ENCODE results near the gene MDH1B.

The MDH1B gene

GRCh38 chr2:206688990-206689389 is 76.1 kb downstream of the MDH1B start:
- H3K9ac ChIP-seq (ENCODE audit: low read length), result no peak overlapping the region
- no peak for TF ChIP-seq CTCF (IDR thresholded peaks at IDR 0.05; ENCODE audit: insufficient read depth, low read length, poor library complexity, severe bottlenecking)
- no peak overlapping the region for H3K4me2 ChIP-seq (ENCODE audit: low read depth, low read length, poor library complexity, severe bottlenecking)
- no peaks in the 10 kb centered on the region for H3K79me2 ChIP-seq (ENCODE audit: insufficient read depth, low read length)
- H3K36me3 ChIP-seq (ENCODE audit: low read length), result no peaks in the 10 kb centered on the region
- no peaks in the 10 kb centered on the region for H3K9me3 ChIP-seq (ENCODE audit: insufficient read depth, low read length)
- no peak overlapping the region for H2AFZ ChIP-seq (ENCODE audit: low read depth, low read length, severe bottlenecking)
- H4K20me1 ChIP-seq (ENCODE audit: low read depth, low read length), result no peaks in the 10 kb centered on the region
- H3K9me2 ChIP-seq (replicated peaks; ENCODE audit: insufficient read depth, low read length), result no peaks in the 10 kb centered on the region
- no peaks in the 10 kb centered on the region for H3K27me3 ChIP-seq (ENCODE audit: low read length)
- no peak overlapping the region for H3K4me3 ChIP-seq (ENCODE audit: insufficient read depth, low read length, poor library complexity, severe bottlenecking)
- no peaks in the 10 kb centered on the region for H3F3A ChIP-seq (ENCODE audit: insufficient read depth)
- no peak overlapping the region for H3K27ac ChIP-seq (ENCODE audit: low read depth, low read length)

GRCh38 chr2:206688453-206688852 is 76.7 kb downstream of the MDH1B start:
- H3K27ac ChIP-seq (ENCODE audit: low read depth, low read length), result no peak overlapping the region
- TF ChIP-seq CTCF (IDR thresholded peaks at IDR 0.05; ENCODE audit: insufficient read depth, low read length, poor library complexity, severe bottlenecking), result no peak
- no peak for TF ChIP-seq EZH2phosphoT487 (conservative IDR thresholded peaks at IDR 0.05; ENCODE audit: low read length)

More at GRCh38 chr2:206688453-206688852, 76.7 kb downstream of the MDH1B start:
- Histone ChIP-seq H3K79me2 (ENCODE audit: insufficient read depth, low read length) (no peaks in the 10 kb centered on the region), H2AFZ (ENCODE audit: low read depth, low read length, severe bottlenecking) (no peak overlapping the region), H3K9me3 (ENCODE audit: insufficient read depth, low read length) (no peaks in the 10 kb centered on the region), H4K20me1 (ENCODE audit: low read depth, low read length) (no peaks in the 10 kb centered on the region), H3K27me3 (ENCODE audit: low read length) (no peaks in the 10 kb centered on the region), H3K4me3 (ENCODE audit: insufficient read depth, low read length, poor library complexity, severe bottlenecking) (no peak overlapping the region), H3K9me2 (replicated peaks; ENCODE audit: insufficient read depth, low read length) (no peaks in the 10 kb centered on the region), H3K36me3 (ENCODE audit: low read length) (no peaks in the 10 kb centered on the region), H3K4me2 (ENCODE audit: low read depth, low read length, poor library complexity, severe bottlenecking) (no peak overlapping the region), H3F3A (ENCODE audit: insufficient read depth) (no peaks in the 10 kb centered on the region), H3K9ac (ENCODE audit: low read length) (no peak overlapping the region)

All from SU-DHL-6 (cell line).